ENCODE data around the gene EIF4A2. TPM values are rescaled to one million over a fixed set of nuclear protein-coding genes. Genes with fewer than 3 reads are reported as not detected.

The EIF4A2 gene
- total and polyA plus RNA-seq, 9 of the 15 experiments (the other 6 are each of a cell fraction or from before 2014, with no cell fraction given), result 307 to 754 (median 435) TPM

GRCh38 chr3:186815435-186815834 lies 32.1 kb downstream of the EIF4A2 start (continued):
- TF ChIP-seq ZNF740 (CRISPR knock-in tag; IDR thresholded peaks at IDR 0.05), result no peak
- no peak for TF ChIP-seq ZNF740 (tag; IDR thresholded peaks at IDR 0.05)
- TF ChIP-seq EP300 (IDR thresholded peaks at IDR 0.05; ENCODE audit: low read length), result 0 out of 2 replicates have a peak, but pooled peaks have one; percentile 27
- 0 out of 2 replicates have a peak, but pooled peaks have one; percentile 18 for TF ChIP-seq GABPA (tag; conservative IDR thresholded peaks at IDR 0.05; ENCODE audit: low read depth)
- TF ChIP-seq HDGF (IDR thresholded peaks at IDR 0.05), result no peak
- TF ChIP-seq RCOR1 (IDR thresholded peaks at IDR 0.05; ENCODE audit: borderline replicate concordance in 1 of 2, low read depth in 2 of 2, low read length in 2 of 2), result peak in 1 of 2 experiments; percentile 44; a peak in 1 of 4 replicates
- TF ChIP-seq MAFF (IDR thresholded peaks at IDR 0.05; ENCODE audit: low read length), result peak; percentile 74
- no peak for TF ChIP-seq ARHGAP35 (IDR thresholded peaks at IDR 0.05; ENCODE audit: partially characterized antibody)
- peak; percentile 14 to 26; a peak in 1 of 4 replicates for TF ChIP-seq NRF1 (conservative IDR thresholded peaks at IDR 0.05 in 1 of 2, IDR thresholded peaks at IDR 0.05 in 1 of 2)
- no peak for TF ChIP-seq NR0B1 (IDR thresholded peaks at IDR 0.05; ENCODE audit: partially characterized antibody)
- peak; percentile 19; the same call in 1 of the 2 replicates for TF ChIP-seq CBFA2T3 (IDR thresholded peaks at IDR 0.05)
- no peak for TF ChIP-seq HNRNPL (IDR thresholded peaks at IDR 0.05; ENCODE audit: low read depth, low read length)
- TF ChIP-seq FOXJ2 (tag; IDR thresholded peaks at IDR 0.05), result no peak
- no peak for TF ChIP-seq ZNF589 (CRISPR knock-in tag; IDR thresholded peaks at IDR 0.05; ENCODE audit: low read depth)
- TF ChIP-seq SMARCA4 (IDR thresholded peaks at IDR 0.05), result peak; percentile 47; the same call in 1 of the 2 replicates
- no peak for TF ChIP-seq ZNF133 (CRISPR knock-in tag; IDR thresholded peaks at IDR 0.05)
- no peak for TF ChIP-seq HMG20B (CRISPR knock-in tag; IDR thresholded peaks at IDR 0.05)
- TF ChIP-seq TGIF2 (CRISPR knock-in tag; IDR thresholded peaks at IDR 0.05), result no peak

All from K562 (cell line).